ENCODE results near the gene PFDN4. TPM values are rescaled to one million over a fixed set of nuclear protein-coding genes. Genes with fewer than 3 reads are reported as not detected.

PFDN4 gene
- total and polyA plus RNA-seq, 2 of the 13 experiments (the other 11 are each of a cell fraction or from before 2014, with no cell fraction given): 59.8 to 227 TPM

DNA sequence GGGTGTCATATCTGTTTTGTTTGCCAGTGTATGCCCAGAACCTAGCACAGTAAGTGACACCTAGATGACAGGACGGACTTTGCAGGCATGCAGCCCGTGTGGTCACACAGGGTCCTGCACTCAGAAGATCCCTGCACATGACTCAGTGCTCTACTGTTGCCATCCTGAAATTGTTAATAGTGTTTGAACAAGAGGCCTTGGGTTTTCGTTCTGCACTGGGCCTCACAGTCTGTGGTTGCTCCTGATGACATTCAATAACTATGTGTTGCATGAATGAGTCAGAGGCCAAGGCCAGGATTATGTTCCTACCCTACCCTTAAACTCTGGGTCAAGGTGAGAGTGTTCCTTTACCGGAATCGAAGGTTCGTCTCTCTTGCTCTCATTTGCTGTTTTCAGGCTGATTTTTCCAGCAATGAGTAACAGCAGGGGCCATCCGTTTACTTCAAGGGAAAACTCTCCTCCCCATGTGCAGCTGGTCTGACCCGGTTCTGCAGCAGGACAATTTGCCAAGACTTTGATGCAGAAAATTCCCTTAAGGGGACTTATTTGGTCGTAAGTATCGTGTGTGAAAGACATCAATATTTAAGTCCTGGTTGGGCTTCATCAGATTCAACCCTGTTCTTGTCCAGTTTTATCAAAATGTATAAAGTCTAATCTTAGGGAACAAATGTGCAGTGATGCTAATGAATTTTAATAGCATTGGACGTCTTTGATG lies 13.0 kb upstream of the PFDN4 start (continued):
- TF ChIP-seq, protein P1, sequence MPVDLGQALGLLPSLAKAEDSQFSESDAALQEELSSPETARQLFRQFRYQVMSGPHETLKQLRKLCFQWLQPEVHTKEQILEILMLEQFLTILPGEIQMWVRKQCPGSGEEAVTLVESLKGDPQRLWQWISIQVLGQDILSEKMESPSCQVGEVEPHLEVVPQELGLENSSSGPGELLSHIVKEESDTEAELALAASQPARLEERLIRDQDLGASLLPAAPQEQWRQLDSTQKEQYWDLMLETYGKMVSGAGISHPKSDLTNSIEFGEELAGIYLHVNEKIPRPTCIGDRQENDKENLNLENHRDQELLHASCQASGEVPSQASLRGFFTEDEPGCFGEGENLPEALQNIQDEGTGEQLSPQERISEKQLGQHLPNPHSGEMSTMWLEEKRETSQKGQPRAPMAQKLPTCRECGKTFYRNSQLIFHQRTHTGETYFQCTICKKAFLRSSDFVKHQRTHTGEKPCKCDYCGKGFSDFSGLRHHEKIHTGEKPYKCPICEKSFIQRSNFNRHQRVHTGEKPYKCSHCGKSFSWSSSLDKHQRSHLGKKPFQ (CRISPR knock-in tag; IDR thresholded peaks at IDR 0.05; ENCODE audit: insufficient replicate concordance): peak; percentile 54
- no peak for TF ChIP-seq PLRG1 (conservative IDR thresholded peaks at IDR 0.05)
- TF ChIP-seq PCBP2 (optimal IDR thresholded peaks at IDR 0.05; ENCODE audit: low read depth, low read length, poor library complexity, severe bottlenecking): no peak
- TF ChIP-seq HNRNPUL1 (IDR thresholded peaks at IDR 0.05; ENCODE audit: low read depth, low read length): no peak
- TF ChIP-seq, protein P2, sequence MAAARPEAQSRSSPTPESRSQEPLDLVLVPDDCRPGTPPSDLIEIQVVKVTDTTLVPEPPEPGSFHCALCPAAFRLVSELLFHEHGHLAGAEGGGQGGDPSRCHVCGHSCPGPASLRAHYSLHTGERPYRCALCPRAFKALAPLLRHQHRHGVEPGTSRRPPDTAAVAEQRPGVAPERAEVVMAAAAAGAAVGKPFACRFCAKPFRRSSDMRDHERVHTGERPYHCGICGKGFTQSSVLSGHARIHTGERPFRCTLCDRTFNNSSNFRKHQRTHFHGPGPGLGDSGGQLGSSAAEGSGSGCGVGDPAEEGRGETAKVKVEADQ (CRISPR knock-in tag; IDR thresholded peaks at IDR 0.05; ENCODE audit: borderline replicate concordance): peak; percentile 80
- TF ChIP-seq ZC3H13 (CRISPR knock-in tag; IDR thresholded peaks at IDR 0.05): no peak; the same call in 1 of the 2 replicates
- TF ChIP-seq ZFP37 (CRISPR knock-in tag; IDR thresholded peaks at IDR 0.05; ENCODE audit: borderline replicate concordance): peak; percentile 87; the same call in 1 of the 2 replicates
- peak; percentile 26 for TF ChIP-seq MAFF (IDR thresholded peaks at IDR 0.05; ENCODE audit: low read depth, low read length)
- TF ChIP-seq, protein P3, sequence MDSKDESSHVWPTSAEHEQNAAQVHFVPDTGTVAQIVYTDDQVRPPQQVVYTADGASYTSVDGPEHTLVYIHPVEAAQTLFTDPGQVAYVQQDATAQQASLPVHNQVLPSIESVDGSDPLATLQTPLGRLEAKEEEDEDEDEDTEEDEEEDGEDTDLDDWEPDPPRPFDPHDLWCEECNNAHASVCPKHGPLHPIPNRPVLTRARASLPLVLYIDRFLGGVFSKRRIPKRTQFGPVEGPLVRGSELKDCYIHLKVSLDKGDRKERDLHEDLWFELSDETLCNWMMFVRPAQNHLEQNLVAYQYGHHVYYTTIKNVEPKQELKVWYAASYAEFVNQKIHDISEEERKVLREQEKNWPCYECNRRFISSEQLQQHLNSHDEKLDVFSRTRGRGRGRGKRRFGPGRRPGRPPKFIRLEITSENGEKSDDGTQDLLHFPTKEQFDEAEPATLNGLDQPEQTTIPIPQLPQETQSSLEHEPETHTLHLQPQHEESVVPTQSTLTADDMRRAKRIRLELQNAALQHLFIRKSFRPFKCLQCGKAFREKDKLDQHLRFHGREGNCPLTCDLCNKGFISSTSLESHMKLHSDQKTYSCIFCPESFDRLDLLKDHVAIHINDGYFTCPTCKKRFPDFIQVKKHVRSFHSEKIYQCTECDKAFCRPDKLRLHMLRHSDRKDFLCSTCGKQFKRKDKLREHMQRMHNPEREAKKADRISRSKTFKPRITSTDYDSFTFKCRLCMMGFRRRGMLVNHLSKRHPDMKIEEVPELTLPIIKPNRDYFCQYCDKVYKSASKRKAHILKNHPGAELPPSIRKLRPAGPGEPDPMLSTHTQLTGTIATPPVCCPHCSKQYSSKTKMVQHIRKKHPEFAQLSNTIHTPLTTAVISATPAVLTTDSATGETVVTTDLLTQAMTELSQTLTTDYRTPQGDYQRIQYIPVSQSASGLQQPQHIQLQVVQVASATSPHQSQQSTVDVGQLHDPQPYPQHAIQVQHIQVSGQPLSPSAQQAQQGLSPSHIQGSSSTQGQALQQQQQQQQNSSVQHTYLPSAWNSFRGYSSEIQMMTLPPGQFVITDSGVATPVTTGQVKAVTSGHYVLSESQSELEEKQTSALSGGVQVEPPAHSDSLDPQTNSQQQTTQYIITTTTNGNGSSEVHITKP (CRISPR knock-in tag; IDR thresholded peaks at IDR 0.05; ENCODE audit: low read depth): peak; percentile 95
- TF ChIP-seq RFX1 (IDR thresholded peaks at IDR 0.05): no peak
- TF ChIP-seq HIVEP1 (CRISPR knock-in tag; IDR thresholded peaks at IDR 0.05): peak; percentile 61; the same call in 1 of the 2 replicates
- no peak for TF ChIP-seq ZNF446 (CRISPR knock-in tag; IDR thresholded peaks at IDR 0.05)
- peak; percentile 98 for TF ChIP-seq TBX2 (CRISPR knock-in tag; IDR thresholded peaks at IDR 0.05; ENCODE audit: borderline replicate concordance)
- TF ChIP-seq IRX3 (CRISPR knock-in tag; IDR thresholded peaks at IDR 0.05; ENCODE audit: borderline replicate concordance, low read depth): no peak
- peak; percentile 87 for TF ChIP-seq BHLHE40 (IDR thresholded peaks at IDR 0.05; ENCODE audit: low read length)
- TF ChIP-seq, protein P4, sequence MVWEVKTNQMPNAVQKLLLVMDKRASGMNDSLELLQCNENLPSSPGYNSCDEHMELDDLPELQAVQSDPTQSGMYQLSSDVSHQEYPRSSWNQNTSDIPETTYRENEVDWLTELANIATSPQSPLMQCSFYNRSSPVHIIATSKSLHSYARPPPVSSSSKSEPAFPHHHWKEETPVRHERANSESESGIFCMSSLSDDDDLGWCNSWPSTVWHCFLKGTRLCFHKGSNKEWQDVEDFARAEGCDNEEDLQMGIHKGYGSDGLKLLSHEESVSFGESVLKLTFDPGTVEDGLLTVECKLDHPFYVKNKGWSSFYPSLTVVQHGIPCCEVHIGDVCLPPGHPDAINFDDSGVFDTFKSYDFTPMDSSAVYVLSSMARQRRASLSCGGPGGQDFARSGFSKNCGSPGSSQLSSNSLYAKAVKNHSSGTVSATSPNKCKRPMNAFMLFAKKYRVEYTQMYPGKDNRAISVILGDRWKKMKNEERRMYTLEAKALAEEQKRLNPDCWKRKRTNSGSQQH (CRISPR knock-in tag; IDR thresholded peaks at IDR 0.05; ENCODE audit: low read depth): peak; percentile 96
- TF ChIP-seq, protein P5, sequence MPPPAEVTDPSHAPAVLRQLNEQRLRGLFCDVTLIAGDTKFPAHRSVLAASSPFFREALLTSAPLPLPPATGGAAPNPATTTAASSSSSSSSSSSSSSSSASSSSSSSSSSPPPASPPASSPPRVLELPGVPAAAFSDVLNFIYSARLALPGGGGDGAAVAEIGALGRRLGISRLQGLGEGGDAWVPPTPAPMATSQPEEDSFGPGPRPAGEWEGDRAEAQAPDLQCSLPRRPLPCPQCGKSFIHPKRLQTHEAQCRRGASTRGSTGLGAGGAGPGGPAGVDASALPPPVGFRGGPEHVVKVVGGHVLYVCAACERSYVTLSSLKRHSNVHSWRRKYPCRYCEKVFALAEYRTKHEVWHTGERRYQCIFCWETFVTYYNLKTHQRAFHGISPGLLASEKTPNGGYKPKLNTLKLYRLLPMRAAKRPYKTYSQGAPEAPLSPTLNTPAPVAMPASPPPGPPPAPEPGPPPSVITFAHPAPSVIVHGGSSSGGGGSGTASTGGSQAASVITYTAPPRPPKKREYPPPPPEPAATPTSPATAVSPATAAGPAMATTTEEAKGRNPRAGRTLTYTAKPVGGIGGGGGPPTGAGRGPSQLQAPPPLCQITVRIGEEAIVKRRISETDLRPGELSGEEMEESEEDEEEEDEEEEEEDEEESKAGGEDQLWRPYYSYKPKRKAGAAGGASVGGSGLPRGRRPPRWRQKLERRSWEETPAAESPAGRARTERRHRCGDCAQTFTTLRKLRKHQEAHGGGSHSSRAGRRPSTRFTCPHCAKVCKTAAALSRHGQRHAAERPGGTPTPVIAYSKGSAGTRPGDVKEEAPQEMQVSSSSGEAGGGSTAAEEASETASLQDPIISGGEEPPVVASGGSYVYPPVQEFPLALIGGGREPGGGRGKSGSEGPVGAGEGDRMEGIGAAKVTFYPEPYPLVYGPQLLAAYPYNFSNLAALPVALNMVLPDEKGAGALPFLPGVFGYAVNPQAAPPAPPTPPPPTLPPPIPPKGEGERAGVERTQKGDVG (CRISPR knock-in tag; IDR thresholded peaks at IDR 0.05; ENCODE audit: borderline replicate concordance): no peak
- TF ChIP-seq ZNF75D (CRISPR knock-in tag; IDR thresholded peaks at IDR 0.05; ENCODE audit: borderline replicate concordance): no peak
